COLO668 (cell line): ENCODE measurements around the gene ADAMTSL3.
"Not testable (repeated sequence)": the region's sequence is repeated elsewhere in the genome, so short reads cannot be mapped to it uniquely, and the experiment has no call there.

Source experiments
- DNase-seq: peaks from one replicate; lab custom pipeline; 2025; ENCODE audit not compliant: unreplicated experiment; lab: John Stamatoyannopoulos, UW

ADAMTSL3 gene

DNA sequence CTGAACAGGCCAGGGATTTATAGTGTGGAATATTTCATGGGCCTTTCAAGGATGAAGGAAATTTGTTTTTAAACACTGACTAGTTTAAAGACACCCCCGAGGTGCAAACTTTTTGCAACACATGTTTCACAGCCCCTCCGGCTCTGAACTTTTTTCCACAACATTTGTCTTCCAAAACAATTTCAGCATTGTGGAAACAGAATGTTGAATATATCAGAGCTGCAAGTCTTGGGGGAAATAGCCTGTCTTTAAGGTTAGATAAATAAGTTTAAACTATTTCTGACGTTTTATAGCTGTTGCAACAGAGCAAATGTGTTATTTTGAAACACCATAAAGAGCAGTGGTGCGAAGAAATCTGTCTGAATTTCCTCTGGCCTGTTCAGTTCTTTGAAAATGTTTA lies 352.5 kb downstream of the ADAMTSL3 start:
- DNase-seq, result no peak

DNA sequence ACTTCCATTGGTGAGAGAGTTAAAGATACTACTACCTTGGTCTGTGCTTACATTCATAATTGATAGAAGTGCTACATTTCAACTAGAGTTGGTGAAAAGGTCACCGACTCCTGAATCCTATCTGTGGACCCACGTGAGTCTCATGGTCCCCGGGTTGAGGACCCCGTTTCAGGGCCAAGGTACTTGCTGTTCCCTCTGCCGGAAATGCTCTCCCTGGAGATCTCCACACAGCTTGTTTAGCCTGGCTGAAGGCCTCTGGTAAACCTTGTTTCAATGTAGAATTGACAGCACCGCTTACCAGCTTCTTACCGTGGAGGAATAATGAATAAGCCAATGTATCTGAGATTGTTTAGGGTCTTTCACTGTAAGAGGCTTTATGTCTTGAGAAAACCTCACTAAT lies 355.7 kb downstream of the ADAMTSL3 start:
- DNase-seq, result no peak

DNA sequence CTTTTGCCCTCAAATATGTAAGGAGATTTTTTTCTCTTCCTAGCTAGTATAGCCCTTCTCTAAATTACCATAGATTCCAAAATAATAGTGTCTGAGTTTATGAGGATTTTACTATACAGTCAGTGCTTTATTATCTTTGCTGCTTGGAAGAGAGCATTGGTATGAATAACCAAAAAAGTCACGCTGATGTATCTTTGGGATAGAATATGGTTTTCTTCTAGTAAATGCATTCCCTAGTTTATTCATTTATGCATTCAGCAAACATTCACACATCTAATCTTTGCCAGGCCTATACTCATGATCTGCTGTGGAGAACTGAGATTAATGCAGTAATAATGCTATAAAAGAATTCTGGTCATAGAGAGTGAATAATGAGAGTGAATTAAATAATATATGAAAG lies 356.3 kb downstream of the ADAMTSL3 start:
- no peak for DNase-seq

DNA sequence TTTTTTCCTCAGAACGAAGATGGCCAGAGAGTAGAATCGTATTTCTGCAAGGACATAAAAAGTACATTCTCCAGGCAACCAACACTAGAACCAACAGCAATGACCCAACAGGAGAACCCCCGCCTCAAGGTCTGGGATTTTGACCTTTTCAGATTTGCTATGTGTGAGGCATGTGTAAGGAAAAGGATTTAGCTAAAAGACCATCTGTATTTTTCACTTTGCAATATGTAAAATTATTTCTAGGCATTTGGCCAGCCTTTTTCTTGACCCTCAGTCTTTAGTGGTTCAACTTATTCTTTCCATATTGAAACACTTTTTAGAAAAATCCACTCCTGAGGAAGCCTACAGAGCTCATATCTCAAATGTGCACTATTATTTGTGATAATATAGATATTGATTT lies 362.4 kb downstream of the ADAMTSL3 start:
- no peak for DNase-seq

DNA sequence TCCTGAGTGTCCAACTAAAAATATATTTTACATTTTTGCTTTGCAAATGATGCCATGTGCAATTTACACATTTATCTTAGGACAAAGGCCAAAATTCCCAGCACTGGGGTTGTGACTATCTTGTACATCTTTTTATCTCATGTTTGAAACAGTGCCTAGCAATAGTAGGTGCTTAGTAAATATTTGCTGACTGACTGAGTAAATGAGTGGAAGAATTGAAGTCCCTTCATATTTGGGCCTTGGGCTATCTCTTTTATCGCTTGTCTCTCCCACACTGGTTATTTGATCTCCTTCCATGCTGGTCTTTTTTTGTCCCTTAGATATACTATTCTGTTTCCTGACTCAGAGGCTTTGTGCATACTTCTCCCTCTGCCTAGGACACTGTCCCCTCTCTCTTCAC lies 368.6 kb downstream of the ADAMTSL3 start:
- no peak for DNase-seq

DNA sequence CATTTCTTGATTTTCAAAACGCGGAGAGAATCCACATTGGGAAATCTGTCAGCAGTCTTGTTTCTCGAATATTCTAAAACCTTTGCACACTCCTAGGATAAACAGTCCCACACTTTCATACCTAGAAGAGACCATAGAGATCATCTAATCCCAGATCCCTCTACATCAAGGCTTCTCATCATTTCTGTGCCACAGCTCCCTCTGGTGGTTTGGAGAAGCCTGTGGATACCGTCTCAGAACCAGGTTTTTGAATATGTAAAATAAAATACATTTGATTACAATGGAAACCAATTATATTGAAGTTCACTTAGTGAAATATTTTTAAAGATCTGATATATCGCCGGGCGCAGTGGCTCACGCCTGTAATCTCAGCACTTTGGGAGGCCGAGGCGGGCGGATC lies 369.7 kb downstream of the ADAMTSL3 start:
- peak; percentile 27 for DNase-seq

DNA sequence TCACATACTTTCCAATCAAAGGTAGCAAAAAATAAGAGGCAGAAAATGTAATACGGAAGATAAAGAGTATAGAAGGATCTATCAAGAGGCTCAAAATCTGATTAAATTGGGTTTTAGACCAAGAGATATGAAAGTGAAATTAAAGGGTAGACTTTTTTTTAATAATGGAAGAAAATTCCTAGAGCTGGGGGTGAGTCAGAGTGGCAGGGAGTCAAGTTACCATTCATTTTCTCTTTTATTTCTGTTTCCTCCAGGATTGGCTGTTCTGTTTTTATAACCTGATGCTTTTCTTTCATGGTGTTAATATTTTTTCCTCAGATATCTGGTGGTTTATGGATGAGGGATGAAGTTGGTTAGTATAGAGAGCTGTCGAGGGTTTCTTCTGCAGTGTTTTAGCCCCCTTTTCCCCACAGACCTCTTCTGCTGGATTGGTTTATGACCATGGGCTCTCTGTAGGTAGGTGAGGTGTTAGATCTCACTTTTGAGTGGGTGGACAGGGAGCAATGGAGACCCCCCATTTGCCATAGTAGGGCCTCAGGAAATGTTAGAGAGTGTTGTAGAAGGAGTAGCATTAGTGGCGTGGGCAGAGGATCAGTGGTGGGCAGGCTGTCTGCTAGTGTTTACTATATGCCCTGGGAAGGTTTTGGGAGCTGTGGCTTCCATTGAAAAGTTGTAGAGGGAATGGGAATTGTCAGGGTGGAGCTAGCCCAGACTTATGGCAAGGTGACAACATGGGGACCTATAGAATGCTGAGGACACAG lies 380.1 kb downstream of the ADAMTSL3 start:
- DNase-seq, result no peak

DNA sequence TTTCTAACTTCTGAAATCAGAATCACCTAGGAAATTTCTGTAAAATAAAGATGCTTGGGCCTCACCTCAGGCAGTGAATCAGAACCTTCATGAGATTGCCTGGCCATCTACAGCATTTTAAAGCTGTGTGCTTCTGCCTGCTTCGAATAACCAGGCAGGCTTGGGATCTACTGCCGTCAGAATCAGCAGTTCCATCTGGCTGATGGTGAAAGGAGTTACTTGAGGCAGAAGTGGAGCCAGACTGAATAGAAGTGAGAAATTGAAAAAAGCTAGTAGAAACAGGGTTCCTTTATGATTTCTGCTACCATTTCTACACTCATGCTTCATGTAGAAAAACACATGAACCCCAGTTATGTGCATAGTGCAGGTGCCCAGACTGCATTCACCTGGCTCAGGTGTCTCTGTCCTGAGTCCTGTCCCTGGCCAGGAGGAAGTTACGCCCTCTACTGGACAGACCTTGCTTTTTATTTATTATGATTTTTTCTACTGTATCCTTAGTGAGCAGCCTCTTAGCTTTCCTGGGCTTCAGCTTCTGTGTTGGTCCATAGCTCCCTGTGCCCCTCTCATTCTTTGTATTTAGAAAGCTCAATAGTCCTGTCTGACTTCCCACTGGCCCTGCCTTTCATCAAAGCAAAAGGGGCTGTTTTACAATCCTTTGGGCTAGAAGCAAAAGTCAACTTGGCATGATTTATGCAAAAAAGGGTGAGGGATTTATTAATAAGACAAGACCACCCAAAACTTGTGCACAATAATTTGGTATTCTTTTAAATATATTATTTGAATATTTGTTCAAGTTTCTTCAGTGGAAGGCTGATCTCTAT lies 380.9 kb downstream of the ADAMTSL3 start:
- no peak for DNase-seq

DNA sequence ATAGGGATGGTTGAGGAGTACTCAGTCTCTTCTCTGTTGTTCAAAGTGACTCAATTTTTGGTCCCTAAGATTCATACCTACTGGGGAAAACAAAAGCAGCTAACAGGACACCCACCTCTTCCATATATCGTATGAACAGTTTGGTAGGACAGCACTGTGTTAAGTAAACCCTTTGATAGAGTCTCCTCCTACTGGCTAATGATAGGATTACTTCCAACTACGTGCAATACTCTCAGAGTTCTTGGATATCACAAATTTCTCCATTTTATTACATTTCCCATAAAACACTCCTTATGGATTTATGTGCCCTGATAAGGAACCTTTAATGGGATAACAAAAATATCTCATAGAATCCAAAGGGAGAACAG lies 381.5 kb downstream of the ADAMTSL3 start:
- no peak for DNase-seq

DNA sequence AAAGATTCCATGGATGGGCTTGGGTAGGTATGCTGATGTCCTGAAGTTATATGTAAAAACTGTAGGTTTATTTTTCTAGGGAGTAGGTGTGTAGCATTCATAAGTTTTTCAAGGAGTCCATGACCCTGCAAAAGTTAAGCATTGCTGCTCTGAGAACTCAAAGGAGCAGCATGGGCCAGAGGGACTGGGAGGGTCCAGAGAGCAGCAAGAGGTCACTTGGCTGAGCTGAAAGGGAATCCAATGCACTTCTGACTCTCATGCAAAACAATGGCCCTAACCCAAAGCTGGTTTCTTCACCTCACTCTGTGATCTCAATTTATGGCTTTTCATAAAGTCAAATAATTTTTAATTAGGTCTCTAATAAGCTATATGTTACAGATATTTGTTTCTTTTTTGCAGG lies 383.4 kb downstream of the ADAMTSL3 start:
- DNase-seq, result no peak

DNA sequence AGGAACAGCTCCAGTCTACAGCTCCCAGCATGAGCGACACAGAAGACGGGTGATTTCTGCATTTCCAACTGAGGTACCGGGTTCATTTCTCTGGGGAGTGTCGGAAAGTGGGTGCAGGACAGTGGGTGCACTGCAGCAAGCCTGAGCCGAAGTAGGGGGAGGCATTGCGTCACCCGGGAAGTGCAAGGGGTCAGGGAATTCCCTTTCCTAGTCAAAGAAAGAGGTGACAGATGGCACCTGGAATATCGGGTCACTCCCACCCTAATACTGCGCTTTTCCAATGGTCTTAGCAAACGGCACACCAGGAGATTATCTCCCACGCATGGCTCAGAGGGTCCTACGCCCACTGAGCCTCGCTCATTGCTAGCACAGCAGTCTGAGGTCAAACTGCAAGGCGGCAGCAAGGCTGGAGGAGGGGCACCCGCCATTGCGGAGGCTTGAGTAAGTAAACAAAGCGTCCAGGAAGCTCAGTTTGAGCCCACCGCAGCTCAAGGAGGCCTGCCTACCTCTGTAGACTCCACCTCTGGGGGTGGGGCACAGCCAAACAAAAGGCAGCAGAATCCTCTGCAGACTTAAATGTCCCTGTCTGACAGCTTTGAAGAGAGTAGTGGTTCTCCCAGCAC lies 388.6 kb downstream of the ADAMTSL3 start:
- DNase-seq, result not testable (repeated sequence)

DNA sequence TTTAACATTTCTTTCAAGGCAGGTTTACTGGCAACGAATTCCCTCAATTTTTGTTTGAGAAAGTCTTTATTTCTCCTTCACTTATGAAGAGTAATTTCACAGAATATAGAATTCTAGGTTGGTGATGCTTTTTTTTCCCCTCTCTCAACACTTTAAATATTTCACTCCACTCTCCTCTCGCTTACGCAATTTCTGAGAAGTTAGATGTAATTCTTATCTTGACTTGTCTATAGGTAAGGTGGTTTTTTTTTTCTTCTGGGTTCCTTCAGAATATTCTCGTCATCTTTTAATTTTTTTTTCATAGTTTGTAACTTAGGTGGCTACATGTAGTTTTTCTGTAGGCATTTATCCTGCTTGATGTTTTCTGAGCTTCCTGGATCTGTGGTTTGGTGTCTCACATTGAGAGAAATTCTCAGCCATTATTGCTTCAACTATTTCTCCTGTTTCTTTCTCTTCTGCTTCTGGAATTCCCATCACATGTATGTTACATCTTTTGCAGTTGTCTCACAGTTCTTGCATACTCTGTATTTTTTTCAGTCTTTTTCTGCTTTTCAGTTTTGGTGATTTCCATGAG lies 392.2 kb downstream of the ADAMTSL3 start:
- DNase-seq, result no peak

DNA sequence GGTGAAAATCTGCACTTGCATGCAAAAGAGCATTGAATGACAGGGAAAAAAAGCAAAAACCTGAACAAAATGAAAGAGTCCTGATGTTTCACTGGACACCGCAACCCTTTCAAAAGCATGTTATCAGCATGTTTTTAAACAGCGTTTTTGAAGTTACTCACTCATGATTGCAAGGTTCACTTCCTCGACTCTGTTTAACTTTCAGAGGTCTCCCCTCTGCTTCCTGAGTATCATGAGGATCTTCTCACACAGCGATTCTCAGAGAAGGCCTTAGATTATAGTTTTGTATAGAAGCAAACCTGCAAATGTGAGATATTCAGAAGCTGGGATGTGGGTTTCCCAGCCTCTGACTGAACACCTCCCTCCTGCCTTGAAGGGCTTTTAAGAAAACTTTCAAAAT lies 395.6 kb downstream of the ADAMTSL3 start:
- not testable (repeated sequence) for DNase-seq

DNA sequence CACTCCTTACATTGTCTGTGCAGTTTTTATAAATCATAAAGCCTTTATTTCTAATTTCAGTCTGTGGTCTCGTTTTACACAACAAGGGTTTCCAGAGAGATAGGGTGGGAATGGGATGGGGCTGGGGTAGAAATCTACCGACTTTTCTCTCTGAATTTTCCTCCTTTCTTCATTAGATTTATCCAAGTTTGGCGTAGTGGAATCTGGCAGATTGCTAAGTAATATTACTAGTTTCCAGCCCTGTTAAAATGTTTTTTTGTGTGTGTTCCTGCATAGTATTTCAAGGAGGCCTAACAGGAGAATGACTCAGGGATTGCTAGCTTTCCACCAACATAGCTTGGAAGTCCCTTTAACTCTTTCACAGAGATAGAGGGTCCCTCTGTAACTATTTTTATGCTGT lies 396.2 kb downstream of the ADAMTSL3 start:
- DNase-seq, result no peak

DNA sequence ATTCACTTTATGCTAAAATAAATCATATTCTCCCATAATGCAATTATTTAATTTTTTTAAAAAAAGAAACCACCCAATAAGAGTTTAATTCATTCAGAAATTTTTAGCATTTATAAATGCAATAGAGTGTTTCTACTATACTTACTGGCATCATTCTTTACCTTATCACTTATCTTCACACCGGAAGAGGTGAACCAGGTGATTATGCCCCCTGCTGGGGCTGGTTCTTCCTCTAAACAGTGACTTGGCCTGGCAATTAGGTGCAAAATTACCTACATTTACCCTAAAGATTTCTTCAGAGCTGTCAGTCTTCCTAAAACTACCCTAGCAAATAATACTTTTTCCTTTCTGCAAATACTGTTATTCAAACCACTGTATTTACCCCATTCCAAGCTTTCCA lies 397.2 kb downstream of the ADAMTSL3 start:
- DNase-seq, result not testable (repeated sequence)

DNA sequence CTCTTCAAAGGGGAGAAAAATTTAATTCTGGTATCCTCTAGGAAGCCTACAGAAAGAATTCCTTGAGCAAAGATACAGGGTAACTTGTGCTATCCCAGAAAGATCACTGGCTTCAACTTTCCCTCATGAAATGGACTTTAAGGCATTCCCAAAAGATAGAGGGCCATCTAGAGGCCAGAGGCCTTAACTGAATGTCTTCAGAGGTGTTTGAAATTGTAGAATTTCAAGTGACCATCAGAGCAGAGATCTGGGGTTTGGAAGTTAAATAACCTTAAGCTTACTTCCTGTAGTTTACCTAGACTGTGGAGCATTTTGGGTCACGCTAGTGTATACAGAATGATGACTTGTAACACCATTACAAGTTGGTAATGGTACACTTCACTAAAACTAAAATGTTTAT lies 400.6 kb downstream of the ADAMTSL3 start:
- DNase-seq, result not testable (repeated sequence)

DNA sequence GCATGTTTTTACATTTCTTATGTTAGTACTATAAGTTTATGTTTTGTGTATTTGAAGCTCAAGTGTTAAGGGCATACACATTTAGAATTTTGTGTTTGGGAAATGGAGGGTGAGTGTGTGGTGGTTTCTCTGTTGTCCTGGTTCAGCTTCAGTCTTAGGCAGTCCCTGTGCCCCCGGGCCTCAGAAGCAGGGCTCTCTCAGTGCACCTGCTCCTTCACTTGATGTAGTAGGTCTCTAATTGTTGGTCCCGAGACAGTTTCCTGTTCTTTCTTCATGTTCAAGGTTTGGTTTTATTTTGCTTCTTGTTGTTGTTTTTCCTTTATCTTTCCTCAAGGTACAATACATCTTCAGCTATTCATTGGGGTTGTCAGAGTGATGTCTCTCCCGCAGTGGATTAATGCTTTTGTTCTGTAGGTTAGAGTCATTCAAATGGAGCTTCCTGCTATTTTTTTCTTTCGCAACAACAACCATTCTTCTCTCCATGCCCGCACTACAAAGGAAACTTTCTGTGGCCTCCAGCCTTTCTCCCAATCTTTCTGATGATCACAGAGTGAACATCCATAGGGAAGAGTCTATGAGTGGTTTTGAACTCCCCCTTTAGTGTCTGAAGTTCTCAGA lies 403.9 kb downstream of the ADAMTSL3 start:
- DNase-seq, result no peak

DNA sequence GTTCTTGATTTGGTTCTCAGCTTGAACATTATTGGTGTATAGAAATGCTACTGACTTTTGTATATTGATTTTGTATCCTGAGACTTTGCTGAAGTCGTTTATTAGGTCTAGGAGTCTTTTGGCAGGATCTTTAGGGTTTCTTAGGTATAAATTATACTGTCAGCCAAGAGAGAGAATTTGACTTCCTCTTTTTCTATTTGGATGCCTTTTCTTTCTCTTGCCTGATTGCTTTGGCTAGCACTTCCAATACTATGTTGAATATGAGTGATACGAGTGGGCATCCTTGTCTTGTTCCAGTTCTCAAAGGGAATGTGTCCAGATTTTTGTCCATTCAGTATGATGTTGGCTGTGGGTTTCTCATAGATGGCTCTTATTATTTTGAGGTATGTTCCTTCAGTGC lies 409.8 kb downstream of the ADAMTSL3 start:
- DNase-seq, result not testable (repeated sequence)

DNA sequence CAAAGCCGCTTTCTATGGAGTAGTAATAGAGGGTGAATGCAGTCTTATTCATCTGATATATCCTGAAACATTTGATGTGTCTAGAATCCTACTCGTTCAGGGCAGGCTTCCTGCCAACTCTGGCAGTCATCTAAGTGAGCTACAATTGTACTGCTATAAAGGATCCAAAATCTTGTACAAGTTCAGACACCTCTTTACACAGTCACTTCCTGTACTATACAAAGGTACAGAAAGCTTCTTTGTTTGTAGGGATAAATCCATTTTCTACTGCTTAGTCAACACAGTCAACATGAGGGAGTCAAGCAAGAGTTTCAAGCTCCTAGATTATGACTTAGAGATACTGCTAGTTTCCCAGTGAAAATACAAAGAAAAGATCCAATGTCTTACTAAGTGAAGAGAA lies 414.8 kb downstream of the ADAMTSL3 start:
- DNase-seq, result not testable (repeated sequence)

DNA sequence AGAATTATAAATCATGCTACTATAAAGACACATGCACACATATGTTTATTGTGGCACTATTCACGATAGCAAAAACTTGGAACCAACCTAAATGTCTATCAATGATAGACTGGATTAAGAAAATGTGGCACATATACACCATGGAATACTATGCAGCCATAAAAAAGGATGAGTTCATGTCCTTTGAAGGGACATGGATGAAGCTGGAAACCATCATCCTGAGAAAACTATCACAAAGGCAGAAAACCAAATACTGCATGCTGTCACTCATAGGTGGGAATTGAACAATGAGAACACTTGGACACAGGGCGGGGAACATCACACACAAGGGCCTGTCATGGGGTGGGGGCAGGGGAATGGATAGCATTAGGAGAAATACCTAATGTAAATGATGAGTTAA lies 424.1 kb downstream of the ADAMTSL3 start:
- not testable (repeated sequence) for DNase-seq

DNA sequence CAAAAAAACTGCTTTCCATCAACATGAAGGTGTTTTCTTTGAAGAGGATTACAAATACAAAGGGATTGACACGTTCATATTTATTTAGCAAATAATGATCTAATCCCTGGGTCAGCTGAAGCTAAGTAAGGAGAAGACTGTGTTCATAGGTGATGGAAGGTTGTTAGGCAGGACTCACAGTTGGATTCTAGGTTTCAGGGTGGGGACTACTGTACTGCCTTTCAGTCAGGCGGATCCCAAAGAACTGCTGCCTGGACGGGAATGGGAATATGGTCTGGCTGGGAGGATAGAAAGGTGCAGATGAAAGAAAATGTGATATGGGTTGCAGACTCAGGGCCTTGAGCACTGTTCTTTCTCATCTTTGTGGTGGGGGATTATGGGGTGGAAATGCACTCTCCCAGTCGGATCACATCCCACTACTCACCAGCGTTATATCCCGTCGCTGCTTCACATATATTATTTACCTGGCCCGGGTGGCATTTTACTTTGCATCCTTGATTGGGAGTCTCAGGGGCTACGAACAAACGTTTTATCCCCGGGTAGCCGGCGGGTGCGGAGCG lies 425.5 kb downstream of the ADAMTSL3 start:
- peak; percentile 37 for DNase-seq
